Right cardiac atrium (tissue), 5 donors: ENCODE results near the gene TBCD. TPM values are rescaled to one million over a fixed set of nuclear protein-coding genes. Genes with fewer than 3 reads are reported as not detected.

Experiments
- ATAC-seq, 2 donors: fragments of 200-7000 bp; cut with Tn5 transposase; one replicate each; pipeline versions ENCODE4 v1.8.0 to v1.9.1; 2020; ENCODE audit warnings: moderate library complexity in 2 of 2, mild to moderate bottlenecking in 1 of 2
- DNase-seq, 3 donors: peaks; one replicate each; pipeline ENCODE4 v3.0.0-alpha.2; 2020
- H3K27ac ChIP-seq: one replicate; pipeline ENCODE4 v1.5.1; 2013; ENCODE audit warnings: mild to moderate bottlenecking, low read length, control low read depth, moderate library complexity
- H3K27me3 ChIP-seq: one replicate; pipeline ENCODE4 v1.6.1; 2013; ENCODE audit not compliant: control insufficient read depth, insufficient read depth
- H3K4me1 ChIP-seq: one replicate; pipeline ENCODE4 v1.6.1; 2013; ENCODE audit warnings: low read length; ENCODE audit not compliant: control insufficient read depth, insufficient read depth
- H3K4me3 ChIP-seq: one replicate; pipeline ENCODE4 v1.5.1; 2013; ENCODE audit warnings: low read length, control low read depth
- H3K9me3 ChIP-seq: one replicate; pipeline ENCODE4 v1.6.1; 2013; ENCODE audit warnings: low read length; ENCODE audit not compliant: control insufficient read depth
- WGBS: extraction: QIAGEN DNeasy Blood & Tissue Kit; methylation state at CpG from one replicate; pipeline ENCODE4 v1.1.7; 2013; 5-methylcytosine and 5-hydroxymethylcytosine counted together
- intact Hi-C, 4 donors: fragments of 100-400 bp; cut with DNase I; formaldehyde crosslinking; loops; one replicate each; pipeline versions ENCODE4 v1.11.0 to v1.14.0; 2022 to 2023
- polyA plus RNA-seq: library from polyadenylated mRNA; stranded (reverse); fragments of 200-250 nt; gene quantifications from one replicate; pipeline ENCODE4 v1.2.3, GENCODE V29; 2013
- total RNA-seq, 4 donors: library from RNA; stranded (reverse); fragmentation: NEBNext Ultra II Directional; extraction: Animal tissue kit (Norgen Biotek cat#: 25700); gene quantifications; one replicate each; pipeline ENCODE4 v1.2.1, GENCODE V29; 2021
- donor health status: healthy with polysubstance abuse.
- donor health status: DM: no; HTN: yes; CAD: no.
- donor health status: DM: no; HTN: no; CAD: no.
- donor health status: DM: no; HTN: yes; CAD: no; lungs with severe emphysema.
- donor health status: DM: yes; HTN: yes; CAD: no.

The TBCD gene
- total and polyA plus RNA-seq, 5 donors, result 36.2 to 43.9 (median 41.2) TPM

GRCh38 chr17:82826956-82827355 lies 75.1 kb downstream of the TBCD start:
- ATAC-seq (no peak), DNase-seq (no peak)
- Histone ChIP-seq H3K9me3 (no peaks in the 10 kb centered on the region), H3K27me3 (no peaks in the 10 kb centered on the region), H3K27ac (no peak overlapping the region), H3K4me1 (no peaks in the 10 kb centered on the region), H3K4me3 (no peak overlapping the region)
- intact Hi-C loops, result no loop called here
- WGBS, result 80% methylated on average over 7 of the region's 7 CpGs

GRCh38 chr17:82828875-82829487 lies 77.1 kb downstream of the TBCD start:
- Histone ChIP-seq H3K27ac (no peak overlapping the region), H3K9me3 (no peaks in the 10 kb centered on the region), H3K4me3 (no peak overlapping the region), H3K27me3 (no peaks in the 10 kb centered on the region), H3K4me1 (no peaks in the 10 kb centered on the region)
- WGBS, result 97% methylated on average over 26 of the region's 26 CpGs
- intact Hi-C loops, result no loop called here
- no peak for ATAC-seq
- DNase-seq, result no peak

GRCh38 chr17:82830249-82830661 lies 78.4 kb downstream of the TBCD start:
- H3K27ac ChIP-seq, result peak overlapping the region; percentile 33
- WGBS, result 37% methylated on average over 22 of the region's 22 CpGs
- intact Hi-C loops, result no loop called here
- no peaks in the 10 kb centered on the region for H3K4me1 ChIP-seq
- H3K27me3 ChIP-seq, result no peaks in the 10 kb centered on the region
- ATAC-seq (peak; percentile 67 to 85), DNase-seq (peak; percentile 86 to 95 (median 94))
- H3K9me3 ChIP-seq, result no peaks in the 10 kb centered on the region
- H3K4me3 ChIP-seq, result no peak overlapping the region

GRCh38 chr17:82831041-82831817 lies 79.4 kb downstream of the TBCD start:
- intact Hi-C loops, result no loop called here
- 88% methylated on average over 29 of the region's 29 CpGs for WGBS
- no peaks in the 10 kb centered on the region for H3K9me3 ChIP-seq
- peak overlapping the region; percentile 33 for H3K27ac ChIP-seq
- no peaks in the 10 kb centered on the region for H3K4me1 ChIP-seq
- no peak for ATAC-seq
- no peak for DNase-seq
- no peaks in the 10 kb centered on the region for H3K27me3 ChIP-seq
- H3K4me3 ChIP-seq, result peak overlapping the region; percentile 13

- DNase-seq, result no peak
- Histone ChIP-seq H3K27me3 (no peaks in the 10 kb centered on the region), H3K4me3 (peak overlapping the region; percentile 13), H3K9me3 (no peaks in the 10 kb centered on the region), H3K4me1 (no peaks in the 10 kb centered on the region), H3K27ac (no peak overlapping the region)
- no peak for ATAC-seq
- WGBS, result 87% methylated on average over 18 of the region's 18 CpGs
- intact Hi-C loops, result no loop called here
These were observed 79.9 kb downstream of the TBCD start for GRCh38 chr17:82831818-82832200.

- 78% methylated on average over 20 of the region's 20 CpGs for WGBS
- H3K4me3 ChIP-seq, result no peak overlapping the region
- DNase-seq, result no peak
- H3K9me3 ChIP-seq, result no peaks in the 10 kb centered on the region
- no peaks in the 10 kb centered on the region for H3K27me3 ChIP-seq
- intact Hi-C loops, result no loop called here
- ATAC-seq, result no peak
- H3K27ac ChIP-seq, result no peak overlapping the region
- peaks cover 3% of the 10 kb centered on the region for H3K4me1 ChIP-seq
These were observed 80.5 kb downstream of the TBCD start for GRCh38 chr17:82832411-82832810.

- no peak overlapping the region for H3K27ac ChIP-seq
- H3K4me3 ChIP-seq, result no peak overlapping the region
- H3K27me3 ChIP-seq, result no peaks in the 10 kb centered on the region
- ATAC-seq (no peak), DNase-seq (no peak)
- peaks cover 8% of the 10 kb centered on the region for H3K4me1 ChIP-seq
- 90% methylated on average over 20 of the region's 20 CpGs for WGBS
- H3K9me3 ChIP-seq, result no peaks in the 10 kb centered on the region
- intact Hi-C loops, result no loop called here
These were observed 81.1 kb downstream of the TBCD start for GRCh38 chr17:82832881-82833475.

GRCh38 chr17:82835122-82835521 lies 83.3 kb downstream of the TBCD start:
- no peak for DNase-seq

GRCh38 chr17:82835766-82836512 lies 84.1 kb downstream of the TBCD start:
- Histone ChIP-seq H3K4me3 (no peak overlapping the region), H3K27me3 (no peaks in the 10 kb centered on the region), H3K9me3 (no peaks in the 10 kb centered on the region), H3K4me1 (peaks cover 11% of the 10 kb centered on the region), H3K27ac (no peak overlapping the region)
- intact Hi-C loops, result no loop called here
- ATAC-seq, result no peak
- 82% methylated on average over 28 of the region's 28 CpGs for WGBS
- no peak for DNase-seq

More at GRCh38 chr17:82835122-82835521, 83.3 kb downstream of the TBCD start:
- intact Hi-C loops, result no loop called here
- Histone ChIP-seq H3K4me3 (no peak overlapping the region), H3K27me3 (no peaks in the 10 kb centered on the region), H3K9me3 (no peaks in the 10 kb centered on the region), H3K27ac (no peak overlapping the region), H3K4me1 (peaks cover 11% of the 10 kb centered on the region)
- WGBS, result 76% methylated on average over 9 of the region's 9 CpGs
- no peak for ATAC-seq

- Histone ChIP-seq H3K27me3 (no peaks in the 10 kb centered on the region), H3K4me1 (peaks cover 11% of the 10 kb centered on the region), H3K27ac (no peak overlapping the region), H3K4me3 (no peak overlapping the region), H3K9me3 (no peaks in the 10 kb centered on the region)
- intact Hi-C loops, result no loop called here
- no peak for ATAC-seq
- 61% methylated on average over 12 of the region's 12 CpGs for WGBS
- DNase-seq, result no peak
These were observed 85.0 kb downstream of the TBCD start for GRCh38 chr17:82836823-82837357.
